ENCODE results near the gene BSN.
A peak's percentile ranks its signal among the peaks of the same experiment; 100 is the strongest.

The BSN gene

GRCh38 chr3:49534581-49535441, 19.5 kb upstream of the BSN start:
- no peaks in the 10 kb centered on the region for H3K9me3 ChIP-seq (ENCODE audit: control extremely low read depth in 1 of 5, control insufficient read depth in 4 of 5, insufficient read depth in 2 of 5, low read depth in 1 of 5, low read length in 4 of 5)
- ChIA-PET CTCF (interaction anchor here (1.0 to 1.4 kb wide), 2 partner anchors 24 to 136 kb away, joined by 3 to 5 read pairs; no protein-coding TSS in a partner anchor), POLR2A (no interaction called here)
- no peaks in the 10 kb centered on the region for H3K27me3 ChIP-seq (replicated peaks in 2 of 5; ENCODE audit: control insufficient read depth in 4 of 5, insufficient read depth in 5 of 5, low read length in 4 of 5)
- DNase-seq: no peak
- WGBS (ENCODE audit: insufficient coverage): 95% methylated on average over 10 of the region's 14 CpGs
- no peak overlapping the region for H3K27ac ChIP-seq (ENCODE audit: insufficient read depth in 1 of 2, low read depth in 1 of 2, low read length in 2 of 2, poor library complexity in 1 of 2, severe bottlenecking in 2 of 2)
- H3K4me3 ChIP-seq (ENCODE audit: control insufficient read depth in 1 of 7, extremely low read depth in 1 of 7, insufficient read depth in 4 of 7, low read depth in 2 of 7, low read length in 6 of 7): no peak overlapping the region
- H3K4me1 ChIP-seq (ENCODE audit: control extremely low read depth in 1 of 4, control insufficient read depth in 4 of 4, insufficient read depth in 4 of 4, low read length in 3 of 4): no peaks in the 10 kb centered on the region
- peaks cover 0 to 25% (median 22%) of the 10 kb centered on the region in 4 experiments for H3K36me3 ChIP-seq (ENCODE audit: control insufficient read depth in 4 of 4, insufficient read depth in 4 of 4, low read length in 3 of 4)

- H3K4me1 ChIP-seq (ENCODE audit: control extremely low read depth in 1 of 4, control insufficient read depth in 4 of 4, insufficient read depth in 4 of 4, low read length in 3 of 4): peaks cover 0 to 9% (median 8%) of the 10 kb centered on the region in 4 experiments
- no peak overlapping the region for H3K4me3 ChIP-seq (ENCODE audit: control insufficient read depth in 1 of 7, extremely low read depth in 1 of 7, insufficient read depth in 4 of 7, low read depth in 2 of 7, low read length in 6 of 7)
- no peaks in the 10 kb centered on the region for H3K27me3 ChIP-seq (replicated peaks in 2 of 5; ENCODE audit: control insufficient read depth in 4 of 5, insufficient read depth in 5 of 5, low read length in 4 of 5)
- 92% methylated on average over 4 of the region's 7 CpGs for WGBS (ENCODE audit: insufficient coverage)
- H3K36me3 ChIP-seq (ENCODE audit: control insufficient read depth in 4 of 4, insufficient read depth in 4 of 4, low read length in 3 of 4): peaks cover 0 to 18% (median 16%) of the 10 kb centered on the region in 4 experiments
- POLR2A ChIA-PET: no interaction called here
- H3K9me3 ChIP-seq (ENCODE audit: control extremely low read depth in 1 of 5, control insufficient read depth in 4 of 5, insufficient read depth in 2 of 5, low read depth in 1 of 5, low read length in 4 of 5): no peaks in the 10 kb centered on the region
- CTCF ChIA-PET: interaction anchor here (0.9 to 5.8 kb wide), 8 partner anchors 8 to 165 kb away, joined by 3 to 80 read pairs (median 4); partner anchors contain the start of gene BSN
- no peak for DNase-seq
- no peak overlapping the region for H3K27ac ChIP-seq (ENCODE audit: insufficient read depth in 1 of 2, low read depth in 1 of 2, low read length in 2 of 2, poor library complexity in 1 of 2, severe bottlenecking in 2 of 2)
Measured at GRCh38 chr3:49535971-49536874, 18.1 kb upstream of the BSN start.

GRCh38 chr3:49536875-49537533, 17.3 kb upstream of the BSN start:
- 95% methylated on average over 14 of the region's 16 CpGs for WGBS (ENCODE audit: insufficient coverage)
- Histone ChIP-seq H3K36me3 (ENCODE audit: control insufficient read depth in 4 of 4, insufficient read depth in 4 of 4, low read length in 3 of 4) (peaks cover 0 to 11% (median 8%) of the 10 kb centered on the region in 4 experiments), H3K9me3 (ENCODE audit: control extremely low read depth in 1 of 5, control insufficient read depth in 4 of 5, insufficient read depth in 2 of 5, low read depth in 1 of 5, low read length in 4 of 5) (no peaks in the 10 kb centered on the region), H3K27ac (ENCODE audit: insufficient read depth in 1 of 2, low read depth in 1 of 2, low read length in 2 of 2, poor library complexity in 1 of 2, severe bottlenecking in 2 of 2) (no peak overlapping the region), H3K4me1 (ENCODE audit: control extremely low read depth in 1 of 4, control insufficient read depth in 4 of 4, insufficient read depth in 4 of 4, low read length in 3 of 4) (peaks cover 0 to 9% (median 8%) of the 10 kb centered on the region in 4 experiments), H3K4me3 (ENCODE audit: control insufficient read depth in 1 of 7, extremely low read depth in 1 of 7, insufficient read depth in 4 of 7, low read depth in 2 of 7, low read length in 6 of 7) (no peak overlapping the region), H3K27me3 (replicated peaks in 2 of 5; ENCODE audit: control insufficient read depth in 4 of 5, insufficient read depth in 5 of 5, low read length in 4 of 5) (no peaks in the 10 kb centered on the region)
- no peak for DNase-seq
- CTCF ChIA-PET: interaction anchor here (0.7 to 5.8 kb wide), 9 partner anchors 9 to 164 kb away, joined by 3 to 80 read pairs (median 4); partner anchors contain the start of gene BSN
- POLR2A ChIA-PET: no interaction called here

GRCh38 chr3:49539659-49540560, 14.4 kb upstream of the BSN start:
- H3K9me3 ChIP-seq (ENCODE audit: control extremely low read depth in 1 of 5, control insufficient read depth in 4 of 5, insufficient read depth in 2 of 5, low read depth in 1 of 5, low read length in 4 of 5): no peaks in the 10 kb centered on the region
- POLR2A ChIA-PET: interaction anchor here (0.9 to 1.0 kb wide), 2 partner anchors 132 to 133 kb away, joined by 3 to 5 read pairs; no protein-coding TSS in a partner anchor
- peak overlapping the region in 1 of 2 experiments; percentile 73 for H3K27ac ChIP-seq (ENCODE audit: insufficient read depth in 1 of 2, low read depth in 1 of 2, low read length in 2 of 2, poor library complexity in 1 of 2, severe bottlenecking in 2 of 2)
- peaks cover 0 to 9% (median 8%) of the 10 kb centered on the region in 4 experiments for H3K4me1 ChIP-seq (ENCODE audit: control extremely low read depth in 1 of 4, control insufficient read depth in 4 of 4, insufficient read depth in 4 of 4, low read length in 3 of 4)
- H3K36me3 ChIP-seq (ENCODE audit: control insufficient read depth in 4 of 4, insufficient read depth in 4 of 4, low read length in 3 of 4): no peaks in the 10 kb centered on the region
- DNase-seq: peak; percentile 78 to 87 (median 87)
- 0% methylated on average over 43 of the region's 63 CpGs for WGBS (ENCODE audit: insufficient coverage)
- peak overlapping the region; percentile 54 to 84 (median 67) for H3K4me3 ChIP-seq (ENCODE audit: control insufficient read depth in 1 of 7, extremely low read depth in 1 of 7, insufficient read depth in 4 of 7, low read depth in 2 of 7, low read length in 6 of 7)
- peaks cover 0 to 7% (median 4%) of the 10 kb centered on the region in 5 experiments for H3K27me3 ChIP-seq (replicated peaks in 2 of 5; ENCODE audit: control insufficient read depth in 4 of 5, insufficient read depth in 5 of 5, low read length in 4 of 5)
- CTCF ChIA-PET: interaction anchor here (0.6 to 5.8 kb wide), 31 partner anchors 9 to 299 kb away, joined by 3 to 80 read pairs (median 5); partner anchors contain the start of gene BSN

- Histone ChIP-seq H3K27me3 (replicated peaks in 2 of 5; ENCODE audit: control insufficient read depth in 4 of 5, insufficient read depth in 5 of 5, low read length in 4 of 5) (peaks cover 9 to 30% (median 26%) of the 10 kb centered on the region in 5 experiments), H3K4me1 (ENCODE audit: control extremely low read depth in 1 of 4, control insufficient read depth in 4 of 4, insufficient read depth in 4 of 4, low read length in 3 of 4) (peaks cover 2 to 28% (median 22%) of the 10 kb centered on the region in 4 experiments), H3K4me3 (ENCODE audit: control insufficient read depth in 1 of 7, extremely low read depth in 1 of 7, insufficient read depth in 4 of 7, low read depth in 2 of 7, low read length in 6 of 7) (no peak overlapping the region), H3K9me3 (ENCODE audit: control extremely low read depth in 1 of 5, control insufficient read depth in 4 of 5, insufficient read depth in 2 of 5, low read depth in 1 of 5, low read length in 4 of 5) (no peaks in the 10 kb centered on the region), H3K36me3 (ENCODE audit: control insufficient read depth in 4 of 4, insufficient read depth in 4 of 4, low read length in 3 of 4) (no peaks in the 10 kb centered on the region), H3K27ac (ENCODE audit: insufficient read depth in 1 of 2, low read depth in 1 of 2, low read length in 2 of 2, poor library complexity in 1 of 2, severe bottlenecking in 2 of 2) (no peak overlapping the region)
- ChIA-PET CTCF (interaction anchor here (1.3 to 2.7 kb wide), 3 partner anchors 12 to 120 kb away, joined by 5 to 9 read pairs (median 5); no protein-coding TSS in a partner anchor), POLR2A (interaction anchor here (0.5 kb wide), 1 partner anchor 362 kb away, joined by 4 read pairs; no protein-coding TSS in a partner anchor)
- DNase-seq: peak; percentile 15 to 47 (median 46)
Measured at GRCh38 chr3:49552087-49552486, 2.2 kb upstream of the BSN start.

- H3K27me3 ChIP-seq (replicated peaks in 2 of 5; ENCODE audit: control insufficient read depth in 4 of 5, insufficient read depth in 5 of 5, low read length in 4 of 5): peaks cover 9 to 38% (median 23%) of the 10 kb centered on the region in 5 experiments
- H3K4me1 ChIP-seq (ENCODE audit: control extremely low read depth in 1 of 4, control insufficient read depth in 4 of 4, insufficient read depth in 4 of 4, low read length in 3 of 4): peaks cover 2 to 28% (median 22%) of the 10 kb centered on the region in 4 experiments
- no peaks in the 10 kb centered on the region for H3K36me3 ChIP-seq (ENCODE audit: control insufficient read depth in 4 of 4, insufficient read depth in 4 of 4, low read length in 3 of 4)
- POLR2A ChIA-PET: no interaction called here
- peak overlapping the region in 4 of 7 experiments; percentile 68 to 75 (median 74) for H3K4me3 ChIP-seq (ENCODE audit: control insufficient read depth in 1 of 7, extremely low read depth in 1 of 7, insufficient read depth in 4 of 7, low read depth in 2 of 7, low read length in 6 of 7)
- no peak overlapping the region for H3K27ac ChIP-seq (ENCODE audit: insufficient read depth in 1 of 2, low read depth in 1 of 2, low read length in 2 of 2, poor library complexity in 1 of 2, severe bottlenecking in 2 of 2)
- CTCF ChIA-PET: interaction anchor here (1.3 to 2.7 kb wide), 3 partner anchors 14 to 116 kb away, joined by 4 to 9 read pairs (median 5); no protein-coding TSS in a partner anchor
- 68% methylated on average over 5 of the region's 8 CpGs for WGBS (ENCODE audit: insufficient coverage)
- DNase-seq: no peak
- no peaks in the 10 kb centered on the region for H3K9me3 ChIP-seq (ENCODE audit: control extremely low read depth in 1 of 5, control insufficient read depth in 4 of 5, insufficient read depth in 2 of 5, low read depth in 1 of 5, low read length in 4 of 5)
Measured at GRCh38 chr3:49553324-49553691, 969 bp upstream of the BSN start.

Measured in common myeloid progenitor, CD34-positive (primary cell).